ENCODE results near the gene PCDHA13. TPM values are rescaled to one million over a fixed set of nuclear protein-coding genes. Genes with fewer than 3 reads are reported as not detected.

Gene PCDHA13
- total and polyA plus RNA-seq, 9 donors, result 0.01 to 0.92 (median 0.39) TPM; not detected in 1

DNA sequence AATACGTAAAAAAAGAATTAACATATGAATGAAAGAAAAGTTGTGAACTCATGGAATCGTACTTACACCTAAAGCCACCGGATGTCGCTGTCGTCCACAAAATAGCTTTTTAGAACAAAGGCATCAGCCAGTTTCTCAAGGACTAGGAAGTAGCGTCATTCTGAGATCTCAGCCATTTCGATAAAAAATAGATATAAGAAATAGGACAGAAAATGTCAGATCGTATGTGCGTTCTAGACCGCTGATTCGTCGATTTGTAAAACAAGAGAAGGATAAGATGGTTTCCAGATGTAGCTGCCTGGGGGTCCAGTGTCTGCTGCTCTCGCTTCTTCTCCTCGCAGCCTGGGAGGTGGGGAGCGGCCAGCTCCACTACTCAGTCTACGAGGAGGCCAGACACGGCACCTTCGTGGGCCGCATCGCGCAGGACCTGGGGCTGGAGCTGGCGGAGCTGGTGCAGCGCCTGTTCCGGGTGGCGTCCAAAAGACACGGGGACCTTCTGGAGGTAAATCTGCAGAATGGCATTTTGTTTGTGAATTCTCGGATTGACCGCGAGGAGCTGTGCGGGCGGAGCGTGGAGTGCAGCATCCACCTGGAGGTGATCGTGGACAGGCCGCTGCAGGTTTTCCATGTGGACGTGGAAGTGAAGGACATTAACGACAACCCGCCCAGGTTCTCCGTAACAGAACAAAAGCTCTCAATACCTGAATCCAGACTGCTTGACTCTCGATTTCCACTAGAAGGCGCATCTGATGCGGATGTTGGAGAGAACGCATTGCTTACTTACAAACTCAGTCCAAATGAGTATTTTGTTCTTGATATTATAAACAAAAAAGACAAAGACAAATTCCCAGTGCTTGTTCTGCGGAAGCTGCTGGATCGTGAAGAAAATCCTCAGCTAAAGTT is 25.9 kb upstream of the PCDHA13 start, which contains the start of gene PCDHA10:
TSS of gene PCDHA10 (plus strand) at position 126 of the 903 bp plus-strand sequence. CDS start at position 278, 152 bp downstream.
- 18 to 29% methylated on average over 44 of the region's 44 CpGs; no CpG with 5 or more reads in 1 of the 3 donors for WGBS, 3 donors
- peak in 1 of 5 donors; percentile 34 for DNase-seq
- no peaks in the 10 kb centered on the region for H3K27me3 ChIP-seq
- TF ChIP-seq POLR2A (IDR thresholded peaks at IDR 0.05) (no peak), EP300 (IDR thresholded peaks at IDR 0.05) (no peak)
- TF ChIP-seq, protein P1, sequence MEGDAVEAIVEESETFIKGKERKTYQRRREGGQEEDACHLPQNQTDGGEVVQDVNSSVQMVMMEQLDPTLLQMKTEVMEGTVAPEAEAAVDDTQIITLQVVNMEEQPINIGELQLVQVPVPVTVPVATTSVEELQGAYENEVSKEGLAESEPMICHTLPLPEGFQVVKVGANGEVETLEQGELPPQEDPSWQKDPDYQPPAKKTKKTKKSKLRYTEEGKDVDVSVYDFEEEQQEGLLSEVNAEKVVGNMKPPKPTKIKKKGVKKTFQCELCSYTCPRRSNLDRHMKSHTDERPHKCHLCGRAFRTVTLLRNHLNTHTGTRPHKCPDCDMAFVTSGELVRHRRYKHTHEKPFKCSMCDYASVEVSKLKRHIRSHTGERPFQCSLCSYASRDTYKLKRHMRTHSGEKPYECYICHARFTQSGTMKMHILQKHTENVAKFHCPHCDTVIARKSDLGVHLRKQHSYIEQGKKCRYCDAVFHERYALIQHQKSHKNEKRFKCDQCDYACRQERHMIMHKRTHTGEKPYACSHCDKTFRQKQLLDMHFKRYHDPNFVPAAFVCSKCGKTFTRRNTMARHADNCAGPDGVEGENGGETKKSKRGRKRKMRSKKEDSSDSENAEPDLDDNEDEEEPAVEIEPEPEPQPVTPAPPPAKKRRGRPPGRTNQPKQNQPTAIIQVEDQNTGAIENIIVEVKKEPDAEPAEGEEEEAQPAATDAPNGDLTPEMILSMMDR (IDR thresholded peaks at IDR 0.05), result no peak
- H3K4me3 ChIP-seq, result peak within 1 kb of the TSS; percentile 28
- no peaks in the 10 kb centered on the region for H3K9me3 ChIP-seq
- H3K36me3 ChIP-seq, result no peaks in the 10 kb centered on the region
- H3K4me1 ChIP-seq (ENCODE audit: insufficient read depth), result no peaks in the 10 kb centered on the region
- no peak within 1 kb of the TSS for H3K27ac ChIP-seq
- intact Hi-C loops (cut with DNase I), result no loop called here

DNA sequence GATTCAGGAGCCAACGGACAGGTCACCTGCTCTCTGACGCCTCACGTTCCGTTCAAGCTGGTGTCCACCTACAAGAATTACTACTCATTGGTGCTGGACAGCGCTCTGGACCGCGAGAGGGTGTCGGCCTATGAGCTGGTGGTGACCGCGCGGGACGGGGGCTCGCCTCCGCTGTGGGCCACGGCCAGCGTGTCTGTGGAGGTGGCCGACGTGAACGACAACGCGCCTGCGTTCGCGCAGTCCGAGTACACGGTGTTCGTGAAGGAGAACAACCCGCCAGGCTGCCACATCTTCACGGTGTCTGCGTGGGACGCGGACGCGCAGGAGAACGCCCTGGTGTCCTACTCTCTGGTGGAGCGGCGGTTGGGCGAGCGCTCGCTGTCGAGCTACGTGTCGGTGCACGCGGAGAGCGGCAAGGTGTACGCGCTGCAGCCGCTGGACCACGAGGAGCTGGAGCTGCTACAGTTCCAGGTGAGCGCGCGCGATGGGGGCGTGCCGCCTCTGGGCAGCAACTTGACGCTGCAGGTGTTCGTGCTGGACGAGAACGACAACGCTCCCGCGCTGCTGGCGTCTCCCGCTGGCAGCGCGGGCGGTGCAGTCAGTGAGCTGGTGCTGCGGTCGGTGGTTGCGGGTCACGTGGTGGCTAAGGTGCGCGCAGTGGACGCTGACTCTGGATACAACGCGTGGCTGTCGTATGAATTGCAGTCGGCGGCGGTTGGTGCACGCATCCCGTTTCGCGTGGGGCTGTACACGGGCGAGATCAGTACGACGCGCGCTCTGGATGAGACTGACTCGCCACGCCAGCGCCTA is 24.5 kb upstream of the PCDHA13 start:
- H3K4me3 ChIP-seq, result no peak overlapping the region
- H3K36me3 ChIP-seq, result no peaks in the 10 kb centered on the region
- no peak overlapping the region for H3K27ac ChIP-seq
- H3K9me3 ChIP-seq, result peaks cover 0 to 3% of the 10 kb centered on the region in 2 donors
- DNase-seq, result no peak
- TF ChIP-seq EP300 (IDR thresholded peaks at IDR 0.05) (no peak), POLR2A (IDR thresholded peaks at IDR 0.05) (no peak)
- TF ChIP-seq, protein P1 (IDR thresholded peaks at IDR 0.05), result no peak
- H3K27me3 ChIP-seq, result no peaks in the 10 kb centered on the region
- intact Hi-C loops (cut with DNase I), result no loop called here
- WGBS, 3 donors, result 48 to 61% methylated on average over 76 to 94 of the region's 94 CpGs; no CpG with 5 or more reads in 1 of the 3 donors
- no peaks in the 10 kb centered on the region for H3K4me1 ChIP-seq (ENCODE audit: insufficient read depth)

DNA sequence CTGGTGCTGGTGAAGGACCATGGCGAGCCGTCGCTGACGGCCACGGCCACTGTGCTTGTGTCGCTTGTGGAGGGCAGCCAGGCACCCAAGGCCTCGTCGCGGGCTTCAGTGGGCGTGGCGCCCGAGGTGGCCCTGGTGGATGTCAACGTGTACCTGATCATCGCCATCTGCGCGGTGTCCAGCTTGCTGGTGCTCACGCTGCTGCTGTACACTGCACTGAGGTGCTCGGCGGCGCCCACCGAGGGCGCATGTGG is 24.0 kb upstream of the PCDHA13 start:
- no peaks in the 10 kb centered on the region for H3K27me3 ChIP-seq

More for the DNA sequence above, 24.0 kb upstream of the PCDHA13 start:
- peaks cover 0 to 8% of the 10 kb centered on the region in 2 donors for H3K9me3 ChIP-seq
- no peak overlapping the region for H3K4me3 ChIP-seq
- no peak for DNase-seq
- H3K36me3 ChIP-seq, result no peaks in the 10 kb centered on the region
- 68 to 72% methylated on average over 10 to 17 of the region's 22 CpGs; no CpG with 5 or more reads in 1 of the 3 donors for WGBS, 3 donors
- no peak overlapping the region for H3K27ac ChIP-seq
- intact Hi-C loops (cut with DNase I), result no loop called here
- no peak for TF ChIP-seq EP300 (IDR thresholded peaks at IDR 0.05)
- TF ChIP-seq POLR2A (IDR thresholded peaks at IDR 0.05), result no peak
- TF ChIP-seq, protein P1 (IDR thresholded peaks at IDR 0.05), result no peak
- no peaks in the 10 kb centered on the region for H3K4me1 ChIP-seq (ENCODE audit: insufficient read depth)

Measured in ovary (tissue), 9 donors.